ENCODE measurements around the gene ITGA5. TPM values are rescaled to one million over a fixed set of nuclear protein-coding genes. Genes with fewer than 3 reads are reported as not detected.

Gene ITGA5
- total and polyA plus RNA-seq, 4 experiments from 2014 or later: 28.8 to 162 (median 111) TPM

GRCh38 chr12:54393207-54393609, 25.9 kb downstream of the ITGA5 start:
- no peak overlapping the region for H3K4me3 Mint-ChIP-seq
- peaks cover 35 to 41% of the 10 kb centered on the region in 2 donors for H3K36me3 Mint-ChIP-seq
- no peaks in the 10 kb centered on the region for H3K9me3 ChIP-seq (ENCODE audit: control insufficient read depth in 1 of 2, low read length in 2 of 2)
- peaks cover 20 to 51% (median 32%) of the 10 kb centered on the region in 4 donors for H3K4me1 Mint-ChIP-seq
- CTCF ChIA-PET (ENCODE audit: partially characterized antibody): interaction anchor here (0.7 to 4.3 kb wide), 18 partner anchors 9 to 144 kb away, joined by 3 to 26 read pairs (median 4); no protein-coding TSS in a partner anchor
- no peaks in the 10 kb centered on the region for H3K9me3 Mint-ChIP-seq
- no peaks in the 10 kb centered on the region for H3K27me3 Mint-ChIP-seq
- no peaks in the 10 kb centered on the region for H3K27me3 ChIP-seq (ENCODE audit: insufficient read depth, low read length)
- H3K4me3 ChIP-seq (ENCODE audit: low read length in 2 of 2): no peak overlapping the region
- peaks cover 39% of the 10 kb centered on the region for H3K4me1 ChIP-seq (ENCODE audit: insufficient read depth, low read length)
- POLR2A ChIA-PET (ENCODE audit: partially characterized antibody): interaction anchor here (2.9 kb wide), 1 partner anchor 24 kb away, joined by 20 read pairs; the partner anchor contains the start of gene ITGA5
- DNase-seq: peak in 1 of 5 donors; percentile 11
- peaks cover 33% of the 10 kb centered on the region for H3K36me3 ChIP-seq (ENCODE audit: insufficient read depth, low read length)
- peak overlapping the region in 1 of 7 donors; percentile 12 for H3K27ac Mint-ChIP-seq
- intact Hi-C loops (cut with micrococcal nuclease): no loop called here
- no peak overlapping the region for H3K27ac ChIP-seq (ENCODE audit: low read depth, low read length)

- peaks cover 29 to 36% of the 10 kb centered on the region in 2 donors for H3K36me3 Mint-ChIP-seq
- no peaks in the 10 kb centered on the region for H3K27me3 Mint-ChIP-seq
- H3K4me3 ChIP-seq (ENCODE audit: low read length in 2 of 2): no peak overlapping the region
- H3K4me1 ChIP-seq (ENCODE audit: insufficient read depth, low read length): peaks cover 39% of the 10 kb centered on the region
- peaks cover 30% of the 10 kb centered on the region for H3K36me3 ChIP-seq (ENCODE audit: insufficient read depth, low read length)
- no peak overlapping the region for H3K27ac ChIP-seq (ENCODE audit: low read depth, low read length)
- H3K9me3 Mint-ChIP-seq: no peaks in the 10 kb centered on the region
- H3K4me1 Mint-ChIP-seq: peaks cover 21 to 51% (median 32%) of the 10 kb centered on the region in 4 donors
- H3K4me3 Mint-ChIP-seq: peak overlapping the region in 2 of 8 donors; percentile 22 to 33
- peak in 1 of 5 donors; percentile 11 for DNase-seq
- no peaks in the 10 kb centered on the region for H3K9me3 ChIP-seq (ENCODE audit: control insufficient read depth in 1 of 2, low read length in 2 of 2)
- intact Hi-C loops (cut with micrococcal nuclease): no loop called here
- H3K27ac Mint-ChIP-seq: peak overlapping the region in 3 of 7 donors; percentile 8 to 59 (median 37)
- ChIA-PET CTCF (ENCODE audit: partially characterized antibody) (interaction anchor here (0.6 to 4.3 kb wide), 20 partner anchors 7 to 143 kb away, joined by 3 to 26 read pairs (median 5); no protein-coding TSS in a partner anchor), POLR2A (ENCODE audit: partially characterized antibody) (interaction anchor here (1.6 to 2.9 kb wide), 2 partner anchors 24 to 47 kb away, joined by 3 to 20 read pairs; partner anchors contain the start of gene ITGA5)
- H3K27me3 ChIP-seq (ENCODE audit: insufficient read depth, low read length): no peaks in the 10 kb centered on the region
These were observed 26.4 kb downstream of the ITGA5 start for GRCh38 chr12:54392485-54393206.

- Histone ChIP-seq H3K9me3 (ENCODE audit: control insufficient read depth in 1 of 2, low read length in 2 of 2) (no peaks in the 10 kb centered on the region), H3K4me1 (ENCODE audit: insufficient read depth, low read length) (peaks cover 39% of the 10 kb centered on the region), H3K36me3 (ENCODE audit: insufficient read depth, low read length) (peaks cover 13% of the 10 kb centered on the region), H3K27ac (ENCODE audit: low read depth, low read length) (no peak overlapping the region), H3K4me3 (ENCODE audit: low read length in 2 of 2) (peak overlapping the region; percentile 15 to 28), H3K27me3 (ENCODE audit: insufficient read depth, low read length) (no peaks in the 10 kb centered on the region)
- peak overlapping the region; percentile 64 to 89 (median 80) for H3K4me3 Mint-ChIP-seq
- H3K36me3 Mint-ChIP-seq: peaks cover 15 to 21% of the 10 kb centered on the region in 2 donors
- no peaks in the 10 kb centered on the region for H3K9me3 Mint-ChIP-seq
- no peaks in the 10 kb centered on the region for H3K27me3 Mint-ChIP-seq
- ChIA-PET CTCF (ENCODE audit: partially characterized antibody) (interaction anchor here (0.7 to 4.3 kb wide), 9 partner anchors 9 to 54 kb away, joined by 3 to 26 read pairs (median 5); no protein-coding TSS in a partner anchor), POLR2A (ENCODE audit: partially characterized antibody) (interaction anchor here (1.6 to 2.9 kb wide), 2 partner anchors 26 to 49 kb away, joined by 3 to 20 read pairs; partner anchors contain the start of gene ITGA5)
- peak; percentile 64 to 77 (median 67) for DNase-seq
- peak overlapping the region in 1 of 7 donors; percentile 25 for H3K27ac Mint-ChIP-seq
- H3K4me1 Mint-ChIP-seq: peaks cover 24 to 51% (median 29%) of the 10 kb centered on the region in 4 donors
- intact Hi-C loops (cut with micrococcal nuclease): no loop called here
These were observed 28.2 kb downstream of the ITGA5 start for GRCh38 chr12:54390668-54391551.

- Mint-ChIP-seq H3K9me3 (no peaks in the 10 kb centered on the region), H3K4me3 (peak overlapping the region in 6 of 8 donors; percentile 6 to 83 (median 52)), H3K27me3 (no peaks in the 10 kb centered on the region), H3K36me3 (peaks cover 10 to 16% of the 10 kb centered on the region in 2 donors), H3K4me1 (peaks cover 24 to 50% (median 27%) of the 10 kb centered on the region in 4 donors), H3K27ac (peak overlapping the region in 5 of 7 donors; percentile 42 to 90 (median 69))
- H3K27me3 ChIP-seq (ENCODE audit: insufficient read depth, low read length): no peaks in the 10 kb centered on the region
- H3K4me1 ChIP-seq (ENCODE audit: insufficient read depth, low read length): peaks cover 39% of the 10 kb centered on the region
- no peak overlapping the region for H3K4me3 ChIP-seq (ENCODE audit: low read length in 2 of 2)
- intact Hi-C loops (cut with micrococcal nuclease): no loop called here
- ChIA-PET CTCF (ENCODE audit: partially characterized antibody) (interaction anchor here (0.7 to 4.3 kb wide), 4 partner anchors 10 to 49 kb away, joined by 3 to 26 read pairs (median 14); no protein-coding TSS in a partner anchor), POLR2A (ENCODE audit: partially characterized antibody) (no interaction called here)
- H3K36me3 ChIP-seq (ENCODE audit: insufficient read depth, low read length): peaks cover 6% of the 10 kb centered on the region
- no peak overlapping the region for H3K27ac ChIP-seq (ENCODE audit: low read depth, low read length)
- no peaks in the 10 kb centered on the region for H3K9me3 ChIP-seq (ENCODE audit: control insufficient read depth in 1 of 2, low read length in 2 of 2)
- DNase-seq: no peak
These were observed 28.8 kb downstream of the ITGA5 start for GRCh38 chr12:54390176-54390667.

- H3K9me3 ChIP-seq (ENCODE audit: control insufficient read depth in 1 of 2, low read length in 2 of 2): no peaks in the 10 kb centered on the region
- H3K36me3 ChIP-seq (ENCODE audit: insufficient read depth, low read length): peaks cover under 1% of the 10 kb centered on the region
- H3K27me3 Mint-ChIP-seq: no peaks in the 10 kb centered on the region
- peak overlapping the region; percentile 6 to 84 (median 52) for H3K4me3 Mint-ChIP-seq
- DNase-seq: no peak
- H3K36me3 Mint-ChIP-seq: peaks cover 5 to 11% of the 10 kb centered on the region in 2 donors
- ChIA-PET POLR2A (ENCODE audit: partially characterized antibody) (no interaction called here), CTCF (ENCODE audit: partially characterized antibody) (interaction anchor here (1.5 to 4.3 kb wide), 2 partner anchors 10 to 49 kb away, joined by 8 to 26 read pairs; no protein-coding TSS in a partner anchor)
- intact Hi-C loops (cut with micrococcal nuclease): no loop called here
- peaks cover 24 to 45% (median 25%) of the 10 kb centered on the region in 4 donors for H3K4me1 Mint-ChIP-seq
- H3K4me3 ChIP-seq (ENCODE audit: low read length in 2 of 2): no peak overlapping the region
- no peaks in the 10 kb centered on the region for H3K9me3 Mint-ChIP-seq
- H3K4me1 ChIP-seq (ENCODE audit: insufficient read depth, low read length): peaks cover 39% of the 10 kb centered on the region
- peak overlapping the region; percentile 42 to 90 (median 74) for H3K27ac Mint-ChIP-seq
- no peaks in the 10 kb centered on the region for H3K27me3 ChIP-seq (ENCODE audit: insufficient read depth, low read length)
- no peak overlapping the region for H3K27ac ChIP-seq (ENCODE audit: low read depth, low read length)
These were observed 29.4 kb downstream of the ITGA5 start for GRCh38 chr12:54389607-54390175.

- Mint-ChIP-seq H3K27ac (peak overlapping the region in 1 of 7 donors; percentile 69), H3K4me3 (no peak overlapping the region)
These were observed 29.9 kb downstream of the ITGA5 start for GRCh38 chr12:54389134-54389508.

More at GRCh38 chr12:54389134-54389508, 29.9 kb downstream of the ITGA5 start:
- peaks cover 18 to 39% (median 21%) of the 10 kb centered on the region in 4 donors for H3K4me1 Mint-ChIP-seq
- no peak for DNase-seq
- ChIA-PET POLR2A (ENCODE audit: partially characterized antibody) (no interaction called here), CTCF (ENCODE audit: partially characterized antibody) (no interaction called here)
- Histone ChIP-seq H3K27ac (ENCODE audit: low read depth, low read length) (no peak overlapping the region), H3K27me3 (ENCODE audit: insufficient read depth, low read length) (no peaks in the 10 kb centered on the region), H3K4me3 (ENCODE audit: low read length in 2 of 2) (no peak overlapping the region), H3K9me3 (ENCODE audit: control insufficient read depth in 1 of 2, low read length in 2 of 2) (no peaks in the 10 kb centered on the region), H3K4me1 (ENCODE audit: insufficient read depth, low read length) (peaks cover 34% of the 10 kb centered on the region), H3K36me3 (ENCODE audit: insufficient read depth, low read length) (no peaks in the 10 kb centered on the region)
- no peaks in the 10 kb centered on the region for H3K9me3 Mint-ChIP-seq
- intact Hi-C loops (cut with micrococcal nuclease): no loop called here
- H3K36me3 Mint-ChIP-seq: peaks cover 4 to 5% of the 10 kb centered on the region in 2 donors
- no peaks in the 10 kb centered on the region for H3K27me3 Mint-ChIP-seq
